Loucy (cell line): ENCODE data around the gene NTN5.

Experiments
- EZH2phosphoT487 ChIP-seq: fragments of 200-600 bp; IDR thresholded peaks from 2 replicates; pipeline ENCODE4 v1.6.1; 2018; ENCODE audit warnings: antibody characterized with exemption, mild to moderate bottlenecking, moderate library complexity, borderline replicate concordance
- TF ChIP-seq, protein P1 (sequence below): fragments of 200-600 bp; sonication (generic); conservative IDR thresholded peaks from 2 replicates; pipeline ENCODE4 v1.5.1; 2014; ENCODE audit warnings: mild to moderate bottlenecking, antibody characterized with exemption, low read length

DNA sequence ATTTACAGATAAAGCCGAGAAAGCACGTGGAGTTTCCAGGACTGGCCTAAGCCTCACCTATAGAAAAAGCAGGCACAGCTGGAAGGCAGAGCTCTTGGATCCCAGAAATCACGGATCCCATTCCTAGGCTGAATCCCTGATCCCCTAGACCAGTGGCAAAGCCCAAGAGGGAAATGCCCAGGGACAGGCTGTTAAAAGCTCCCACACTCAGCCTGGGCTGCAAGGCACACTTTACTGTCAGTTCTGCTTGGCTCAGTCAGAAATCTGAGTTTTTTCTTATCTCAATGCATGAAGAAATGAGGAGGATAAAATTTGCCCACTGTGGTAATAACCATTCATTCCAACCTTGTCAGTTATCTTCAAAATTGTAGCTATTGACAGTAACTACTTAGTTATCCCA is 15.0 kb upstream of the NTN5 start:
- TF ChIP-seq, protein P1, sequence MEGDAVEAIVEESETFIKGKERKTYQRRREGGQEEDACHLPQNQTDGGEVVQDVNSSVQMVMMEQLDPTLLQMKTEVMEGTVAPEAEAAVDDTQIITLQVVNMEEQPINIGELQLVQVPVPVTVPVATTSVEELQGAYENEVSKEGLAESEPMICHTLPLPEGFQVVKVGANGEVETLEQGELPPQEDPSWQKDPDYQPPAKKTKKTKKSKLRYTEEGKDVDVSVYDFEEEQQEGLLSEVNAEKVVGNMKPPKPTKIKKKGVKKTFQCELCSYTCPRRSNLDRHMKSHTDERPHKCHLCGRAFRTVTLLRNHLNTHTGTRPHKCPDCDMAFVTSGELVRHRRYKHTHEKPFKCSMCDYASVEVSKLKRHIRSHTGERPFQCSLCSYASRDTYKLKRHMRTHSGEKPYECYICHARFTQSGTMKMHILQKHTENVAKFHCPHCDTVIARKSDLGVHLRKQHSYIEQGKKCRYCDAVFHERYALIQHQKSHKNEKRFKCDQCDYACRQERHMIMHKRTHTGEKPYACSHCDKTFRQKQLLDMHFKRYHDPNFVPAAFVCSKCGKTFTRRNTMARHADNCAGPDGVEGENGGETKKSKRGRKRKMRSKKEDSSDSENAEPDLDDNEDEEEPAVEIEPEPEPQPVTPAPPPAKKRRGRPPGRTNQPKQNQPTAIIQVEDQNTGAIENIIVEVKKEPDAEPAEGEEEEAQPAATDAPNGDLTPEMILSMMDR, result no peak
- TF ChIP-seq EZH2phosphoT487, result no peak
